ENCODE results near the gene MYMX. TPM values are rescaled to one million over a fixed set of nuclear protein-coding genes. Genes with fewer than 3 reads are reported as not detected.

MYMX gene
- total RNA-seq, 4 donors from 2014 or later = not detected

DNA sequence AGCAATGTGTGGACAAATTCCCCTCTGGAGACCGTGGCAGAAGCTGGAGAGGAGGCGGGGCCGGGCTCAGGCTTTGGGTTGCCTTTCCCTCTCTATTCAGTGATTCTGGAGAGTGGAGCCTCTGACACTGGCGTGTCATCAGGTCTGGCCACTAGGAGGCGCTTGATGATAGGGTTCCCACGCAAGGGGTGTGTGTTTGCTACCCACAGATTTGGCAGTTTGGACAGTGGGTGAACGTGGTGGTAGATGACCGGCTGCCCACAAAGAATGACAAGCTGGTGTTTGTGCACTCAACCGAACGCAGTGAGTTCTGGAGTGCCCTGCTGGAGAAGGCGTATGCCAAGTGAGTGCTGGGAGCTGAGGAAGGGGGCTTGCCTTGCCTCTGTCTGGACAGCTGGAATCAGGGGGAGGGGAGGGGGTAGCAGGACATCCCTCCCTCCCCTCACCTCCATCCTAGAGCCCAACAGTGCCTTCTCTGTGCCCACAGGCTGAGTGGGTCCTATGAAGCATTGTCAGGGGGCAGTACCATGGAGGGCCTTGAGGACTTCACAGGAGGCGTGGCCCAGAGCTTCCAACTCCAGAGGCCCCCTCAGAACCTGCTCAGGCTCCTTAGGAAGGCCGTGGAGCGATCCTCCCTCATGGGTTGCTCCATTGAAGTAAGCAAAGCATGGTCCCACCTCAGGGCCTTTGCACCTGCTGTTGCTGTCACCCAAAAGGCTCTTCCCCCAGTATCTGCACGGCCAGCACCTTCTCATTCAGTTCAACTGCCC is 43.8 kb upstream of the MYMX start:
- Histone ChIP-seq H3K27me3 (no peaks in the 10 kb centered on the region), H3K36me3 (no peaks in the 10 kb centered on the region), H3K27ac (no peak overlapping the region), H3K4me1 (peaks cover 0 to 25% (median 0%) of the 10 kb centered on the region in 4 donors), H3K9me3 (no peaks in the 10 kb centered on the region), H3K4me3 (no peak overlapping the region)
- peak; percentile 82 to 94 for DNase-seq (ENCODE audit: low spot score in 2 of 2)
- WGBS, 2 donors = 22 to 25% methylated on average over 15 of the region's 15 CpGs
- TF ChIP-seq EP300 (IDR thresholded peaks at IDR 0.05) = peak in 1 of 2 donors; percentile 42
- TF ChIP-seq, protein P1, sequence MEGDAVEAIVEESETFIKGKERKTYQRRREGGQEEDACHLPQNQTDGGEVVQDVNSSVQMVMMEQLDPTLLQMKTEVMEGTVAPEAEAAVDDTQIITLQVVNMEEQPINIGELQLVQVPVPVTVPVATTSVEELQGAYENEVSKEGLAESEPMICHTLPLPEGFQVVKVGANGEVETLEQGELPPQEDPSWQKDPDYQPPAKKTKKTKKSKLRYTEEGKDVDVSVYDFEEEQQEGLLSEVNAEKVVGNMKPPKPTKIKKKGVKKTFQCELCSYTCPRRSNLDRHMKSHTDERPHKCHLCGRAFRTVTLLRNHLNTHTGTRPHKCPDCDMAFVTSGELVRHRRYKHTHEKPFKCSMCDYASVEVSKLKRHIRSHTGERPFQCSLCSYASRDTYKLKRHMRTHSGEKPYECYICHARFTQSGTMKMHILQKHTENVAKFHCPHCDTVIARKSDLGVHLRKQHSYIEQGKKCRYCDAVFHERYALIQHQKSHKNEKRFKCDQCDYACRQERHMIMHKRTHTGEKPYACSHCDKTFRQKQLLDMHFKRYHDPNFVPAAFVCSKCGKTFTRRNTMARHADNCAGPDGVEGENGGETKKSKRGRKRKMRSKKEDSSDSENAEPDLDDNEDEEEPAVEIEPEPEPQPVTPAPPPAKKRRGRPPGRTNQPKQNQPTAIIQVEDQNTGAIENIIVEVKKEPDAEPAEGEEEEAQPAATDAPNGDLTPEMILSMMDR (IDR thresholded peaks at IDR 0.05) = peak; percentile 84 to 94 (median 91)
- no peak for TF ChIP-seq POLR2A (IDR thresholded peaks at IDR 0.05)

DNA sequence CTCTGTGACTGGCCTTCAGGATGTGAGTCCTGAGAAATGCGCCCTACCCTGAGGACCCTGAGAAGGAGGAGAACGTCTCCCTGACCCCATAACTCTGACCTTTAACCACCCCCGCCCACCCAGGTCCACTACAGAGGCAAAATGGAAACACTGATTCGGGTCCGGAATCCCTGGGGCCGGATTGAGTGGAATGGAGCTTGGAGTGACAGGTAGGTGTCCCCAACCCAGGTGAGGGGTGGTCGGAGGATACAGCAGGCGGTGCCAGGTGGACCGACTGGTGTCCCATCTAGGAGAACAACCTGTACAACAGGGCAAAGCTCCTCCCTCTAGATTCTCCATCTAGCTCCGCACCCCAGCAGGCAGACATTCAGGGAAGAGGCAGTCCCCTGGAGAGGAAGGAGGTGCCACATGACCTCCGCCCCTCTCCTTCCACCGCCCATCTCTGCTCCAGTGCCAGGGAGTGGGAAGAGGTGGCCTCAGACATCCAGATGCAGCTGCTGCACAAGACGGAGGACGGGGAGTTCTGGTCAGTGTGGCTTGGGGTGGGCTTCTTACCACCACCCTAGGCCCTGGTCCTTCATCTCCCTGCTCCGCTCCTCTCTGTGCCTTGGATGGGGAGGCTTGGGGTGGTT is 40.5 kb upstream of the MYMX start:
- no peak overlapping the region for H3K4me3 ChIP-seq
- H3K4me1 ChIP-seq = peaks cover 0 to 24% (median 0%) of the 10 kb centered on the region in 4 donors
- no peak for DNase-seq (ENCODE audit: low spot score in 2 of 2)
- H3K27ac ChIP-seq = no peak overlapping the region
- no peaks in the 10 kb centered on the region for H3K9me3 ChIP-seq
- no peaks in the 10 kb centered on the region for H3K27me3 ChIP-seq
- no peak for TF ChIP-seq POLR2A (IDR thresholded peaks at IDR 0.05)
- TF ChIP-seq EP300 (IDR thresholded peaks at IDR 0.05) = no peak
- TF ChIP-seq, protein P1 (IDR thresholded peaks at IDR 0.05) = no peak
- WGBS, 2 donors = 72 to 80% methylated on average over 14 to 15 of the region's 15 CpGs
- no peaks in the 10 kb centered on the region for H3K36me3 ChIP-seq

DNA sequence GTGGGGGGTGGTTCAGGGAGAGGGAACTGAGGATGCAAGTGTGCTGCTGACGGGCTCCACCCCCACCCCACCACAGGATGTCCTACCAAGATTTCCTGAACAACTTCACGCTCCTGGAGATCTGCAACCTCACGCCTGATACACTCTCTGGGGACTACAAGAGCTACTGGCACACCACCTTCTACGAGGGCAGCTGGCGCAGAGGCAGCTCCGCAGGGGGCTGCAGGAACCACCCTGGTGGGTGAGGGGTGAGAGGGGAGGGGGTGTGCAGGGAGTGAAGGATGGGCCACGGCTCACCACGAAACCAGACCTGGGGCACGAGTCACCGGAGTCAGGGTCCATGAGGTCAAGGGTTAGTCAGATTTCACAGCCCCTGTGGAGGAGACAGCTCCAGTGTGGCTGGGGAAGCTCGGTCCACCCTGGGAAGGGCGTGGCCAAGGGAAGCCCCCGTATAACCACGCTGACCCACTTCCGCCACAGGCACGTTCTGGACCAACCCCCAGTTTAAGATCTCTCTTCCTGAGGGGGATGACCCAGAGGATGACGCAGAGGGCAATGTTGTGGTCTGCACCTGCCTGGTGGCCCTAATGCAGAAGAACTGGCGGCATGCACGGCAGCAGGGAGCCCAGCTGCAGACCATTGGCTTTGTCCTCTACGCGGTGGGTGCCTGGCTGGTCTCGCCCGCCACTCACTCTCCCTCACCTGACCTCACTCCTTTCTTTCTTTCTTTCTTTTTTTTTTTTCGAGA is 39.8 kb upstream of the MYMX start:
- no peak for TF ChIP-seq EP300 (IDR thresholded peaks at IDR 0.05)
- TF ChIP-seq POLR2A (IDR thresholded peaks at IDR 0.05) = no peak
- TF ChIP-seq, protein P1 (IDR thresholded peaks at IDR 0.05) = no peak
- no peaks in the 10 kb centered on the region for H3K27me3 ChIP-seq
- H3K4me1 ChIP-seq = peaks cover 0 to 24% (median 0%) of the 10 kb centered on the region in 4 donors
- no peak overlapping the region for H3K4me3 ChIP-seq
- no peaks in the 10 kb centered on the region for H3K36me3 ChIP-seq
- no peak for DNase-seq (ENCODE audit: low spot score in 2 of 2)
- H3K27ac ChIP-seq = no peak overlapping the region
- 71 to 74% methylated on average over 23 to 24 of the region's 24 CpGs for WGBS, 2 donors
- H3K9me3 ChIP-seq = no peaks in the 10 kb centered on the region

DNA sequence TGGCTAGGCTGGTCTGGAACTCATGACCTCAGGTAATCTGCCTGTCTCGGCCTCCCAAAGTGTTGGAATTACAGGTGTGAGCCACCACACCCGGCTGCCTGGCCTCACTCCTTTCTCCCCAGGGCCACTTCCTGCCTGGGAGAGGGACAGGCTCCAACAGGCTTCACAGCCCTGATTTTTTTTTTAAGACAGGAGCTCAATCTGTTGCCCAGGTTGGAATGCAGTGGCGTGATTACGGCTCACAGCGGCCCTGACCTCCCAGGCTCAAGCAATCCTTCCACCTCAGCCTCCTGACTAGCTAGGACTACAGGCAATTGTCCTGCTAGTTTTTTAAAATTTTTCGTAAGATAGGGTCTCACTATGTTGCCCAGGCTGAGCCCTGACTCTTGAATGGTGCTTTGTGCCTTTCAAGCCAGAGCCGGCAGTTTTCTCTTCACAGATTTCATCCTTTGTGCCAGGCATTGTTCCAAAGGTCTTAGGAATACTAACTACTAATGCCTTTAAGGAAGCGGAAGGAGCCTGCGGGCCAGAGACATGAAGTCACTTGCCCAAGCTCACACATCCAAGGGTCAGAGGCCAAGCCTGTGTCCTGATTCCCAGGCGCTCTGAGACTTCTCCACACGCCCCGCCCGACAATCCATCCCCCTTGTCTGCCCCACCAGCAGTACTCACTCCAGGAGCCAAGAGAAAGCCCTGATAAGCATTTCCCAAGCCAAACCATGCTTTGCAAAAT is 38.9 kb upstream of the MYMX start:
- Histone ChIP-seq H3K4me3 (no peak overlapping the region), H3K27me3 (no peaks in the 10 kb centered on the region), H3K27ac (peak overlapping the region in 3 of 4 donors; percentile 29 to 50 (median 32)), H3K9me3 (no peaks in the 10 kb centered on the region), H3K36me3 (no peaks in the 10 kb centered on the region), H3K4me1 (peaks cover 0 to 19% (median 0%) of the 10 kb centered on the region in 4 donors)
- WGBS, 2 donors = 44 to 55% methylated on average over 13 of the region's 13 CpGs
- TF ChIP-seq EP300 (IDR thresholded peaks at IDR 0.05) (peak in 1 of 2 donors; percentile 24), POLR2A (IDR thresholded peaks at IDR 0.05) (no peak)
- TF ChIP-seq, protein P1 (IDR thresholded peaks at IDR 0.05) = no peak
- DNase-seq (ENCODE audit: low spot score in 2 of 2) = peak; percentile 34 to 53

Data from tibial nerve (tissue), 4 donors.